GM10266 (cell line): ENCODE results near the gene MGAT5.

Experiments used
- DNase-seq: peaks from one replicate; pipeline ENCODE4 v3.0.0; 2012; ENCODE audit errors: extremely low spot score
- CTCF ChIP-seq: IDR thresholded peaks from 2 replicates; pipeline ENCODE4 v1.5.1; 2012; ENCODE audit warnings: mild to moderate bottlenecking, low read depth; ENCODE audit not compliant: control insufficient read depth, insufficient read depth; ENCODE audit errors: missing control alignments

The MGAT5 gene

DNA sequence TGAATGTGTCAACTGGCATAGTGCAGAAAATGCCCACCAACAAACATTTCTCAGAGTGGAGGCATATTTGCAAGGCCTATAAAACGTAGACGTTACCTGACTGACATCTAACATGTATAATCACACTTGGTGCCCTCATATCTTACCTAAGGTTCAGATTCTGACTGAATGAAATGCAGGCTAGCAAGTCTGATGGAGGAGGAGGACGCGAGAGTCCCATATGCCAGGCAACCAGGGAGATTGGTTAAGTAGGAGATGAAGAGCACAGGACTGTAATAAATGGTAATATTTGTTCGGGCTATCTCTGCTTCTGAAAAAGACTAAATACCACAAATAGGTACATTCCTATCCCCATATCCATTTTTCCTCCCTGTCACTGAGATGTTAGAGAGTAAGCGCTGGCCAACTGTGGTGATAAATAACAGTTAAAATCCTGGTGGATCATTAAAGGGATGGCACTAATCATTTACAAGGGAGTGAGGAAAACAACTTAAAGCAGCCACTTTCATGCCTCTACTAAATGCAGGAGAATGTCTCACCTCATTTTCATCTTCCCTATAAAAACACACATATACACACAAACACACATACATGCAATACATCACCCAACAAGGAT, 247.7 kb downstream of the MGAT5 start:
- no peak for DNase-seq
- no peak for TF ChIP-seq CTCF

DNA sequence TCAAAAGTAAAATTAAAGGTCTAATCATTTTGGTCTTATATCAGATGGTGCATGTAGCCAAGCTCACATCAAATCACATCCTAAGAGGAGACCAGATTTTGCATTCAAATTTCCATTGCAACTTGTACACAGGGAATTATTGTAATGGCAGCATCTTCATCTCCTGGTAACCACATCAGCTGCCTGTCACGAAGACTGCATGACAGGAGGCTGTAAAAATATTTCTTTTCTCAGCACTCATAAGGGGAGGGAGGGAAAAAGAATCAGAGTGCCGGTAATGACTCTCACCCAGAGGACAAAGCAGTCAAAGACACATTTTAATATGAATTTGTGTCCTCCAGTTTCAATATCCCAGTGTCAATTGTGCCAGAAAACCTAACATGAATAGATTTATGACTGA, 248.2 kb downstream of the MGAT5 start:
- no peak for DNase-seq
- no peak for TF ChIP-seq CTCF
